GM18870 (cell line): ENCODE data around the gene NR1H4.
"Not testable (repeated sequence)": the region's sequence is repeated elsewhere in the genome, so short reads cannot be mapped to it uniquely, and the experiment has no call there.

Experiments
- ATAC-seq: cut with Tn5 transposase; IDR thresholded peaks from one replicate; pipeline ENCODE4 v1.9.1; 2021; ENCODE audit warnings: moderate library complexity; ENCODE audit not compliant: unreplicated experiment

Gene NR1H4

DNA sequence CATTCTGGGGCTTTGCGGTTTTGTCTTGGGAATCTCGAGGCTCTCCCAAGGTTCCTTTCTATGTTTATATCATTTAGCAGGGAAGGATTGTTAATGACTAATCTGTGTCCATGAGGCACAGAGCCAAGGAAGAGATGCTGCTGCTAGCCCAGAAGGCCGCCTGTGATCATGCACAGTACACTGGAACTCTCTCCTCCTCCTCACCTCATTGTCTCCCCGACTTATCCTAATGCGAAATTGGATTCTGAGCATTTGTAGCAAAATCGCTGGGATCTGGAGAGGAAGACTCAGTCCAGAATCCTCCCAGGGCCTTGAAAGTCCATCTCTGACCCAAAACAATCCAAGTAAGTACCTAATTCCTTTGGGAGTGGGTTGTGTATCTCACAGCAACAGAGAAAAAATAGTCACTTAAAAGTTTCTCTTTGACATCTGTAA is at the start of gene NR1H4:
Gene NR1H4 (plus strand): TSS at position 151 of the 435 bp plus-strand sequence. CDS start 19,458 bp downstream, outside the sequence.
- ATAC-seq = no peak

DNA sequence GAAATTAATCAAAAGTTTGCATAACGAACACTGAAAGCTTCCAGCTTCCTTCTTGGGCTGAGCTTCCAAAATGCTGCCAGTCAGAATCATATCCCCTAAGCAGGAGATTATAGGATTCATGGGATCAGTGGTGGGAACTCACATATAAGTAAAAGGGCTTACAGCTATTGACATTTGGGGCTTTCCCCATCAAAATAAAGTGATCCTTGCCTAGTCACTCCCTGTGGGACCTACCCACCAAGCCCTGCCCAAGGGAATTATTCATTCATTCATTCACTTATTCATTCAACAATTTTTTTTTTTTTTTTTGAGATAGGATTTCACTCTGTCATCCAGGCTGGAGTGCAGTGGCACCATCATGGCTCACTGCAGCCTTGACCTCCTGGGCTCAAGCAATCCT is 47.5 kb upstream of the NR1H4 start:
- ATAC-seq = no peak

DNA sequence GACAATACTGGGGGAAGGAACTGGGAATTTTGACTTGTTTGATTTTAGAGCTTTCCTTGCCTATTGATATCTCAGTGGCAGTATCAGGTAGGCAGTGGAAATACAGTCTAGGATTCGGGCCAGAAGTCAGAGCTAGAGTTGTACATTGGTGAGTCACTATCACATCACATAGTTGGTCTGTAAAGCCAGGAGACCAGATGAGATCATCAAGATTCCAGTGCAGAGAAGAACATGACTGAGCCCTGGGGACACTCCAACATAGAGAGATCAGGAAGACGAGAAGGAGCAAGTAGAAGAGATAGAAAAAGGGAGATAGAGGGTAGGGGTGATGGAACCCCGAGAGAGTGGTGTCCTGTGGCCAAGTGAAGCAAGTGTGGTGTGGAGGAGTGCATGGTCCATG is 46.6 kb upstream of the NR1H4 start:
- ATAC-seq = no peak

DNA sequence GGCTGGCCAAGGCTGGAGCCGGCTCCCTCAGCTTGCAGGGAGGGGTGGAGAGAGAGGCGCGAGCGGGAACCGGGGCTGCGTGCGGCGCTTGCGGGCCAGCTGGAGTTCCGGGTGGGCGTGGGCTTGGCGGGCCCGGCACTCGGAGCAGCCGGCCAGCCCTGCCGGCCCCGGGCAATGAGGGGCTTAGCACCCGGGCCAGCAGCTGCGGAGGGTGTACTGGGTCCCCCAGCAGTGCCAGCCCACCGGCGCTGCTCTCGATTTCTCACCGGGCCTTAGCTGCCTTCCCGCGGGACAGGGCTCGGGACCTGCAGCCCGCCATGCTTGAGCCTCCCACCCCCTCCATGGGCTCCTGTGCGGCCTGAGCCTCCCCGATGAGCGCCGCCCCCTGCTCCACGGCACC is 43.4 kb upstream of the NR1H4 start:
- not testable (repeated sequence) for ATAC-seq

DNA sequence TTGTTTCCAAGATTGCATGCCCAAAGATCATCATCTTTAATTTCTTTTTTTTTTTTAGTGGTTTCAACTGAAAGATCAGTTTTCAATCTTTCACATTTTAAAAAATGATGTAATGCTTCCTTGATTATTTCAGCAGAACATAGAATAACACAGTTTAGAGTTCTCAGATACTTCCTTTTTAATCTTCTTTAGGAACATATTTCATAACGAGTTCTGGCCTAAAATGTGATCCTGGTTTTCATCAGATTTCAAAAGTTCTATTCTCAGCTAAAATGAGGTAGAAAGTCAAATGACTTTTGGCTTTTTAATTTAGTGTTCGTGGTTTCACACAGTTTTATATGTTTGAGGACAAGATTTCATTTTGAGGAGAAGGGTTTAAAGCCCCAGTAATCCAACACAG is 40.0 kb upstream of the NR1H4 start:
- ATAC-seq = no peak

DNA sequence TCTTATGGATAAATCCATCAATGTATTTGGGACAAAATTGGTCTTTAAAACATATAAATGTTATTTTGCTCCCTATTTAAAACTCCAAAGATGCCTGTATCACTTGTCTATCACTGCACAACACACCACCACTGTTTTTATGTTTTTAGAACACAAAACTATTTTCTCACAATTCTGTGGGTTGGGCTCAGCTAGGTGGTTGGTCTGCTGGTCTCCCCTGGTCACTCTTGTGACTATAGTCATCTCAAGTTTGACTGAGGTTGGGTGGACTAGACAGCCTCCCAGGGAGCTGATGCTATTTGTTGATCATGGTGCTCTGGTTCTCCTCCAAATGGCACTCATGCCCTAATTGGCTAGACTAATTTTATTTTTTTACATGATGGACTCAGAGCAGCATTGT is 39.5 kb upstream of the NR1H4 start:
- no peak for ATAC-seq

DNA sequence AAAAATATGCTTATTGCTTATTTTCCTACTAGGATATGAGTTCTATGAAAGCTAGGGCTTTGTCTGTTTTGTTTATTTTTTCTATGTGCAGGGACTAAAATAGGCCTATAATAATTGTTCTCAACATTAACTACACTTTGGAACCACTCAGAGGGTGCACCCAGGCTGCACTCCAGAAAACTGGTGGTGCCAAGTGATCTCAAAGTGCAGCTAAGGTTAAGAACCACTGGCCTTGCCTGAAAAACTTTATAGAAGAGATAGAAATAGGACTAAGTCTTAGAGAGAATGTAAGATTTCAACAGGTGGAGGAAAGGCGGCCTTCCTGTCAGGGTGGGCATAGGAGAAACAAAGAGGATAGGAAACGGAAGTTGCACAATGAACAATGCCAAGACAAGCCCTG is 37.7 kb upstream of the NR1H4 start:
- ATAC-seq = no peak

DNA sequence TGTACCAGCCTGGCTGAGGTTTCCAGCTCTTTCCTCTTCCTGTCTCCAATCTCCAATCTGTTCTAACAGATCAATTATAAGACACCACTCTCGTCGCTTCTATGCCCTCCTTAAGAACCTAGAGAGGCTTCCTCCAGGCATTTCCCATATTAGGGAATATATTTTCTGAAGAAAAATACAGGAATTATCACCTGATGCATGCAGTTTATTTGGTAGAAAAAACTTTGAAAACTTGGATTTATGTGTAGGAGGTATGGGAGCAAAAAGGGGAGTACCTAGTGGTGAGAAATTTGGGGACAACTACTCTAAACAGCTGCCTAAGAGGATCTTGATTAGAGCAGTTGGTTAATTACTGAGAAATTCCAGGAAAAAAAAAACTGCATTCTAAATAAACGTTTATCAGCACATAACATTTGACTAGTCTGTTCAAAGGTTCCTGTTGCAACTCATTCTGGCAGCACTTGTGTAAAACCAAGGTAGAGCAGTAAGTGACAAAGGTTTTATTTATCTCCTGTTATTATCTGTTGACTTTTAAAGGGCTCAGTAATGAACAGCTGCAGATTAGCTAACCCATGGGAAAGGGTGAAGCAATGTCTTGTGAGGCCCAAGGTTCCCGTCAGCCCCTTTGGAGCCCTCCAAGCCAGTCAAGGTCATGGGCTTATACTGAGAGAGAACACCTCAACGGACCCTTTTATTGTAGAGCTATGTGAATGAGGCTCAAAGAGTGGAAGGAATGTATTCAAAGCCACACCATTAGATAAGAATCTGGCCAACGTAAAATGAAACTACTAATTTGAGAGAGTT is 36.4 kb upstream of the NR1H4 start:
- ATAC-seq = no peak

DNA sequence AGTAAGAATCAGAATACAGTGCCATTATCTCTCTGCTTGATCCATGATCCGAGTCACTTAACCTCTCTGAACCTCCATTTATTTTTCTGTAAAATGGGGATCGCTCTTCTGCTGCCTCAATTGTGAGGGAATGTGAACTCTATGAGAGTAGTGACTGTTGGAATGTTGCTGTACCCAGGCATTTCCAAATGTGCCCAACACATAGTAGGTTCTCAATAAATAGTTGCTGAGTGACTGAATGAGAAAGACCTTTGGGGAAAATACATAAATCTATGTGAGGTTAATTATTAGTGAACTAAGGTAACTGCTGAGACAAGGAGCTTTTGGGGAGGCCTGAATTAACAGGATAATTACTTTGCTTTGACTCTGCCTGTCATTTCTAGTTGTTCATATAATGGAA is 33.9 kb upstream of the NR1H4 start:
- ATAC-seq = no peak

DNA sequence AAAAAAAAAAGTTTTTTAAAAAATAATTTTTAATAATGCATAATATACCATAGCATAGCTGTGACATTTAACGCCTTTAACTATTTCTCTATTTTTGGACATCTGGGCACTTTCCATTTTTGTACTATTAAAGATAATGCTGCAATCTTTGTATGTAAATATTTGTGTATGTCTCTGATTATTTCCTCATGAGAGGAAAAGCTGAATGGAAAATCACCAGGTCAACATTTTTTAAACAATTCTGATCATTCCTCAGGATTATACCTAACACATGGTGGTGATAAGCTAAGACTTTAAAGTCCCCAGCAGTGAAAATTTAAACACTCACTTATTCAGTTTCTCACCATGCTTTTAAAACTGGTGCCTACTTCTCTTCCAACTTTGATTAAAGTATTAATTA is 31.3 kb upstream of the NR1H4 start:
- no peak for ATAC-seq

DNA sequence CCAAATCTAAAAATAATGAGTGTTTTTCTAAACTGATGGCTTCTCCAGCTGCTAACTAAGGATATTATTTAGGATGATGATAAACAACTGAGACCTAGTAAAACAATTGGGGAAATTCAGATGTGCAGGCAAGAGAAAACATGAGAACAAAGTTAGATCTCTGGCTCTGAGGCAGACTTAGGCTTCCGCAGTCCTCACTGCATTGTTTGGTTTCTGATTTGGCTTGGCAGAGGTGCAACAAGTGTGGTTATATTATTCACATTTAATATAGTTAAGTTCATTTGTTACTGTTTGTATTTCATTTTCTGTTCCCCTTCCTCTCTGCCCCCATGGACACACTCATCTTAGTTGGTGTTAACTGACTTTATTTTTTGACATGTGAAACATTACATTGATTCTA is 30.2 kb upstream of the NR1H4 start:
- ATAC-seq = no peak

DNA sequence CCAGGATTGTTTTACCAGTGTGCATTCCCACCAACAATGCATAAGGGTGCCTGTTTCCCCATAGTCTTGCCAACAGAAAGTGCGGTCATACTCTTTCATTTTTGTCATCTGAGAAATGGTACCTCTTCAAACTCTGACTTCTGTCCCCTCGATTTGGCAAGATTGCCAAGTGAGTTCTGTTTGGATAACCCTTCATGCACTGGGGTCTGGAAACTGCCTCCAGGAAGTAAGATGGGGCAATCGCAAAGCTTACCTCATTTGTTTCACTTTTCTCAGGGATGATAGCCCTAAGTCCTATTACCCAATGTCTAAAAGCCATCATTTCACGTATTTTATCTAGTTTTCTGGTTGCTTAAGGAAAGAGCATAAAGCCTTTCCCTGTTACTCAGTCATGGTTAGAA is 28.6 kb upstream of the NR1H4 start:
- ATAC-seq = no peak

DNA sequence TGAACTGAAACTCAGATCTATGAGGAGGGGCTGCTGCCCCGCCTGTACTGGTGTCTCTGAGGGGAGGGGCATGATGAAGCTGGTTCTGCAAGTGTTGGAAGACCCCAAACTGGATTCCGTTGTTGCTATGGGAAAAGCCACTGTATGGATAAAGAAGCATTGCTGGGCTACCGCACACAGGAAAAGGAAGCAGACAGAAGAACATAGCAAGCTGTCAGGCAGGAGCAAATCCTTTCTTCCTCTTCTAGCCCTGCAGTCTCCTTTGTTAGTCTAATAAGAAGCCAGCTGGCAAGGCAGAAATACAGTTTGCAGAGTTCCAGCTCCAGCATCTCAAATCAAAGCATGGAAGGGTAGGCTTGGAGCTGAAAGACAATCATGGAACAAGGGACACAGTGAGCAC is 26.3 kb upstream of the NR1H4 start:
- no peak for ATAC-seq

DNA sequence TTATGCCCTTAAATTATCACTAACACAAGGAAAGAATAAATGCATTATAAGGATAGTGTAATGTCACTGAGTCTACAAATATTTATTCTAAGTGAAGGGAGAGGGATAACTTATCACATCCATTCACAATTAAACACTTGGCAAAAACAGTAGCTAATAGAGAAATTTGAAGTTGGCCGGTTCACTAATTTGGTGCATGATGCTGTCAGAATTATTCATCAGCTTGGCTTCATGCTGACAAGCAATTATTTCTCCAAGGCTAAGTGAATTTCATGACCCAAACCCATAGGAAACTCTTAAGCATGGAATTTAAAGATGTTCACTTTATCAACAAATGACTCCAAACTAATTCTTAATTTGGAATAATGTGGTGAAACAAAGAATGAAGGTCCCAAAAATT is 25.0 kb upstream of the NR1H4 start:
- ATAC-seq = no peak

DNA sequence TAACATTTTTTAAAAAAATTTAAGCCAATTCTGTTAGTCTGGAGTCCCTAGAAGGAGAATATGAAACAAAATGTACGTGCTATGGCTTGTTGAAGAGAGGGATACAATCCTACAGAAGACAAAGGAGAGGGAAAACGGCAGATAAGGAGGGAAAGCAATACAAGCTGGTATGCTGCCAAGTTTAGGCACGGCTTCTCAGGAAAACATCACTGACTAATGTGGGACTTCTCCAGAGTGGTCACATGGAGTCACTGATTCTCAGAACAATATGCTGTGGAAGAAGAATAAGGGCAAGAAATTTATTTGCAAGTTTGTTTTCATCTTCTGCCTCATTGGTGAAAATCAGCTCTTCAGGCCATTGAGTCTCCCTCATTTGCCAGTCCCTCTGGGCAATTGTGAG is 22.9 kb upstream of the NR1H4 start:
- no peak for ATAC-seq

DNA sequence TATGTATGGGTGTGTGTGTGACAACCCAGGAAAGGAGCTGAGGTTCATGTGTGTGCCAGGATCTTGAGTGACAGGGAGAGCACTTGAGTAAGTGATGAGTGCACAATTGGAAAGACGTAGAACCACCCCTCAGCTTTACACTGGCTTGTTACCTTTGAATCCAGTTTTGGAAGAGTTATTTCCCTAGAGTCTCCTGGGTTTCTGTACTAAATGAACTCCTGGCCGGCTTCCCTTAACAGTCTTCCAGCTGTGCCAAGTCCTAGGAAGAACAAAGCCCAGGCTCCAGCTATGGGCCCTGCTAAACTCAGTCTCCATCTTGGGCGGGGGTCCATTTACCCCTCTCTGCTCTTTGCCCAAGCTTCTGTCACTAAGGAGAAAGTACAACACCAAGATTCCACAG is 19.7 kb upstream of the NR1H4 start:
- ATAC-seq = no peak

DNA sequence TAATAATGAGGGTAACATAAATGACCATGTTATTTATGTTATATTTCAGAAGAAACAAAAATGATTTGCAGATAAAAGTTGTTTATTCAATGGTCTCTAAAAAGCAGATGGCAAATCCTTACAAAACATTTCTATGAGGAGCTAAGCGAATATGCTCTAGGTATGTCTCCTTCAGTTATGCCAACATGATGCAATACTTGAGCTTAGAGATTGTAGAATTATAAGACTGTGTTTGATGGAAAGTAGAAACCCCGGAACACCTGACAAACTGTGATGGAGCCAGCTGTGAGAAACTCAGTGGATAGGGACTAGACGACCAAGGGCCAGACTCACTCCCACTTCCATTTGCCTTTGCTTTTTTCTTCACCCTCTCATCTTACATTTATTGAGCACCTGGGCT is 17.8 kb upstream of the NR1H4 start:
- no peak for ATAC-seq

DNA sequence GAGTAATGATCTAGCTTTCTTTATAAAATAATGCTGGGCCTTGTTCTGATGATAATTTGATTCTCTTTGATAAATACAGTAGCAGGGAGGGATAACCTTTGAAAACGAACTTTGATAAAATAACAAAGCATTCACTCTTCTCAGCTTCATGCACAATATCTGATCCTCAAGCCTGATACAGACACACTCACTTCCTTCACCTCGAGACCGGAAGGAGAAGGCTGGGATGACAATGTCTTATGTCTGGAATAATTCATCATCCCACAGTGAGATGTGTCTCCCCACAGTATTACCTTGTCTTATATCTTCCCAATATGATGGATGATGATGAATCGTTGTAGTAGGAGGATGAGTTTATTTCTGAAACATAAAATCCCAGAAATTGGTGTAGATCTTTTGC is 15.5 kb upstream of the NR1H4 start:
- ATAC-seq = no peak

DNA sequence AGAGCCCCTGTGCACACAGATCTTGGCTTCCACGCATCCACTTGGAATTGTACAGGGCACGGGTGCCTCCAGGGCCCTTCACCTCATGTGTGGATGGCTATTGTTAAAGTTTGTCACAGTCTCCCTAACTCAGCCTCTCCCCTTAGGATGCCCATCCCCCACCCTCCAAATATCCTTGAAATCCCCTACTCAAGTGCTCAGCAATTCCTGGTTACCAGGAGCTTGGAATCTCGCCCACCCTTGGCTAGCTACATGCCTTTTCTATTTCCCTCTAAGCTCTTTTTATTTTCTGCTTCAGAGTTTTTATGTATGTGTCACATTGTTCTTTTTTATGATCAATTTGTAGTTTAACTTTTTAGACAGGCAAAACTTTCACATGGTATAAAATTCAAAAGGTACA is 13.0 kb upstream of the NR1H4 start:
- no peak for ATAC-seq

DNA sequence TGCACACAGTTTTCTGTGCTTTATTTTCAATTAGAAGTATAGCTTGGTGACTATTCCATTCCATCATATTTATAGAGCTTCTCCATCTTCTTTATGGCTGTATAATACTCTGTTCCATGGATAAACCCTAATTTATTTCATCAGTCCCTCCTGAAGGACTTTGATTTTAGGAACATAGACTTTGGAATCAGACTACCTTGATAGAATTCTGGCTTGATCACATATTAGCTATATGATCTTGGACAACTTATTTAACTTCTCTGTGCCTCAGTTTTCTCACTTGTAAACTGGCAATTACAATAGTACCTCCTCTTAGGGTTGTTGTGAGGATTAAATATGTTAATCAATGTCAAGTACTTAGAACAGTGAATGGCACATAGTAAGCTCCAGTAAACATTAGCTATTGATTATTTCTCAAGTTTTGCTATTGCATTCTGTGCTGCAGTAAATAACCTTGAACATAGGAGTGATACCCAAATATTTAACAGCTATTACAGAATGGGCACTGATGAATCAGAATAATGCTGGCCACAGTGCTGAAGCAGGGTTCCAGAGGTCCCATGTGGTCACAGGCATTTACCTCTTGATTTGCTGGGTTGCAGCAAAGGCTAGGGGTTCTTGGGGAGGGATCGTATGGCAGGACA is 12.2 kb upstream of the NR1H4 start:
- ATAC-seq = no peak

DNA sequence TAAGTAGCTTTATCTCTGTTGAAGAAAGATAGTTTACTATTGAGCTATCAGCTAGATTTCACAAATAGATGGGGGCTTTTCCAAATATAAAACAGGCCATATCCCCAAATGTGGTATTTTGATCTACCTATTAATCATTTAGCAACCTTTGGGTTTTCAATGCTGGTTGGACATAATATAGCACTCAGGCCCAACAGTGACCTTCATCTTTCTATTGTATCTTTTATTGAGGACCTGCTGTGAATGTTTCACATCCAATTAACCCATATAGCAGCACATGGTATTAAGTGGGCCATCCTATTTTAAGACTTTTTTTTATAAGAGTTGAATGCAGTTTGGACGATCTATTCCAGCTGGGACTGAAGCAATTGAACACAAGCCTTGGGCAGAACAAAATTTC is 10.0 kb upstream of the NR1H4 start:
- no peak for ATAC-seq

DNA sequence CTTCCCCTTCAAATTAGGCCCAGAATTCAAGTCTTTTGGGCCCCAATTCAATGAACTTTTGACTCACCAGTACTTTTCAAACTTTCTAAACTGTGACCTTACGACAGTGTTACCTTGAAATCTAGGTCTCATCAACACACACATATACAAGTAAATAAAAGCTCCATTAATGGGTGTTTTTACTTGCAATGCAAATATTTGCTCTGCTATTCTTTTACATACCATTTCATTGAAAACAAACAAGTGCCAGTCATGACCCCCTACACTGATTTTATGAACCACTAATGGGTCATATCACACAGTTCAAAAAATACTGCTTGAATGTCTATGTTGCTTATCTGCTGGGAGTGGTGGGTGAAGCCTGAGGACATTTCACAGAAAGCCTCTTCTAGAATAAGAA is 9.1 kb upstream of the NR1H4 start:
- ATAC-seq = no peak

DNA sequence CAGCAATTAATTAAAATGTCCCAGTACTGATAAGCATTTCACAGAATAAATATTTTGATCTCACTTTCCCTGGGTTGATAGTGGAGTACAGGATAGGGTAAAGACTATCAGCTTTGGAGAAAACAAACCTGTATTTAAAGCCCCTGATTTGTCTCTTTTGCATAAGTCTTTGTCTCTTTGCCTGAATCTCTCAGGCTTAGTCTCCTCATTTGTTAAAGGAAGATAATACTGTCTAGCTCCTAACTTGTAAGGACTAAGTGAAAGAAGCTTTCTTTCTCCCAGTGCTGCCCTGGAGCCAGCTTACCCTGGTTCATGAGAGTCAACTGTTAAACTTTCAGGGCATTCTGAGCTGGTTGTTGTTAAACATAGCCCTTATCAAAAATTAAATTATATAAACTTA is 5.5 kb upstream of the NR1H4 start:
- no peak for ATAC-seq
